ENCODE results near the gene CD22. TPM values are rescaled to one million over a fixed set of nuclear protein-coding genes. Genes with fewer than 3 reads are reported as not detected.

CD22 gene
- total RNA-seq, 1 experiment from 2014 or later = not detected

DNA sequence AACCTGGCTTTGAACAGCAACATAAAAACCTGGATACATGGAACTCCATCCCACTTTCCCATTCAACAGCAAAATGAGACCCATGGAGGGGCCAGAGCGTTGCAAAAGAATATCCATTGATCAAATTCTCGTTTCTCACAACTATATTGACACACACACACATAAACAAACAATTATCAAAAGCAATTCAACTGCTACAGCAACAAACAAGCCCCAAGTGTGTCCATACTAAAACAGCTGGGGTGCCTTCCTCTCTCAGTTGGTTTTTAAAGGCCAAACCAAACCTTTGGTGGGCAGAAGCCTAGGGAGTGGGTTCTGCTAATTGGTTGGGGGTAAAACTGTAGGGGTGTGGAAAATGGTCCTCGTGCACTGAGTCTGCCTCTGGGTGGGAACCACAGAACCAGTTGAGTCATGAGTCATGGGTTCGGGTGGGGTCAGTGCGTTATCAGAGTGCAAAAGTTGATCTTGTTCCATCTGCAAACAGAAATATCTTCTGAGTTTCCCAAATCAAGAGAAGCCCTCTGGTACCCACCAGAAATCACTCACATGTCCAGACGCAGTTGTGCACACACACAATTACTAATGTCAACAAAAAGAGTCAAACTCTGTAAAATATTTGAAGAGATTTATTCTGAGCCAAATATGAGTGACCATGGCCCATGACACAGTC, 60.3 kb downstream of the CD22 start:
- BruUV-seq (replicated peaks) = no TSS peak
- no peak for TF ChIP-seq CTCF (IDR thresholded peaks at IDR 0.05; ENCODE audit: insufficient read depth in 1 of 2, low read depth in 1 of 2, low read length in 1 of 2, severe bottlenecking in 1 of 2, unreplicated experiment in 1 of 2)
- peaks cover 44% of the 10 kb centered on the region for H3K9me3 ChIP-seq
- no peak overlapping the region for H3K4me3 ChIP-seq (ENCODE audit: low read depth, low read length)
- H3K27ac Mint-ChIP-seq (ENCODE audit: unreplicated experiment) = no peak overlapping the region
- H3K27me3 ChIP-seq (replicated peaks; ENCODE audit: control insufficient read depth, insufficient read depth, low read length) = no peaks in the 10 kb centered on the region
- no peak for DNase-seq
- peaks cover 7% of the 10 kb centered on the region for H3K36me3 Mint-ChIP-seq (ENCODE audit: insufficient read depth, unreplicated experiment)
- no peaks in the 10 kb centered on the region for H3K27me3 Mint-ChIP-seq (ENCODE audit: insufficient read depth, unreplicated experiment)
- H3K9me3 Mint-ChIP-seq (ENCODE audit: unreplicated experiment) = peaks cover 19% of the 10 kb centered on the region
- POLR2A ChIA-PET = no interaction called here
- no peak overlapping the region for H3K4me3 Mint-ChIP-seq (ENCODE audit: unreplicated experiment)
- H3K4me1 ChIP-seq = no peaks in the 10 kb centered on the region
- no peaks in the 10 kb centered on the region for H3K36me3 ChIP-seq (ENCODE audit: control insufficient read depth, insufficient read depth, low read length)
- intact Hi-C loops (cut with micrococcal nuclease; ENCODE audit: unreplicated experiment) = no loop called here
- CTCF ChIA-PET = no interaction called here
- H3K4me1 Mint-ChIP-seq (ENCODE audit: low read depth, unreplicated experiment) = no peaks in the 10 kb centered on the region

- H3K4me1 Mint-ChIP-seq (ENCODE audit: low read depth, unreplicated experiment) = no peaks in the 10 kb centered on the region
- CTCF ChIA-PET = no interaction called here
- Histone ChIP-seq H3K4me3 (ENCODE audit: low read depth, low read length) (no peak overlapping the region), H3K9me3 (peaks cover 7% of the 10 kb centered on the region; the same call in 1 of the 2 replicates), H3K36me3 (ENCODE audit: control insufficient read depth, insufficient read depth, low read length) (no peaks in the 10 kb centered on the region), H3K27me3 (replicated peaks; ENCODE audit: control insufficient read depth, insufficient read depth, low read length) (no peaks in the 10 kb centered on the region), H3K4me1 (no peaks in the 10 kb centered on the region)
- no peak overlapping the region for H3K27ac Mint-ChIP-seq (ENCODE audit: unreplicated experiment)
- no TSS peak for BruUV-seq (replicated peaks)
- H3K9me3 Mint-ChIP-seq (ENCODE audit: unreplicated experiment) = peaks cover 8% of the 10 kb centered on the region
- H3K4me3 Mint-ChIP-seq (ENCODE audit: unreplicated experiment) = no peak overlapping the region
- H3K36me3 Mint-ChIP-seq (ENCODE audit: insufficient read depth, unreplicated experiment) = no peaks in the 10 kb centered on the region
- no peaks in the 10 kb centered on the region for H3K27me3 Mint-ChIP-seq (ENCODE audit: insufficient read depth, unreplicated experiment)
- no peak for TF ChIP-seq CTCF (IDR thresholded peaks at IDR 0.05; ENCODE audit: insufficient read depth in 1 of 2, low read depth in 1 of 2, low read length in 1 of 2, severe bottlenecking in 1 of 2, unreplicated experiment in 1 of 2)
- intact Hi-C loops (cut with micrococcal nuclease; ENCODE audit: unreplicated experiment) = no loop called here
- POLR2A ChIA-PET = no interaction called here
- DNase-seq = no peak
These were observed 64.0 kb downstream of the CD22 start for GRCh38 chr19:35392742-35393715.

DNA sequence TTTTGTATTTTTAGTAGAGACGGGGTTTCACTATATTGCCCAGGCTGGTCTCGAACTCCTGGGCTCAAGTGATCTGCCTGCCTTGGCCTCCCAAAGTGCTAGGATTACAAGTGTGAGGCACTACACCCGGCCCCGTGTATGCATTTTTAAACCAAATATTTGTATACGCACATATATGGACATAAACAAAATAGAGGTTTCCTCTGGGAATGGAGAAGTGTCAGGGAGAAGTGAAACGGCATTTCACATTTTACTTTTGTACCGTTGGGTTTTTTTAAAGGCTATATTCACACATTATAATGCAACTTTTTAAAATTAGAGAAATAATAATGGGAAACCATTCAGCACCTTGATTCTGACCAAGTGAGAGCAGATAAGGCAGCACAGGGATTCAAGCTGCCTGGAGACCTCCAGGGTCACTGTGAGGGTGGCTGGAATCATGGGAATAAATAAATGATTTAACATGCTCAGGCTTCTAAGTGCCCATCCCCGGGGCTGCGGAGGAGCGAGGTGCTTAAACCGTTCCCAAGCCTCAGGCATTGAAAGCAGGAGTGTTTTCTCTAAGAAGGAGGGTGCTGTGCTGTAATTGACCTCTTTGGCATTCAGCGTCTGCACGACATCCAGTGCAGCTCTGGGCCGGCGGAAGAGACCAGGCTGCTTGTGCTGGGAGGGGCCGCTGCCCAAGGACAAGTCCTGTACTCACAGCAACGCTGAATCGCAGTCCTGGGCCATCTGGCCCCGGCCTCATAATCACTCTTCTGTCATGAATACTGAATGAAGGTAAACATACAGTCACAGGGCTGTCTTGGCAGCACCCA, 66.6 kb downstream of the CD22 start:
- no peak for TF ChIP-seq CTCF (IDR thresholded peaks at IDR 0.05; ENCODE audit: insufficient read depth in 1 of 2, low read depth in 1 of 2, low read length in 1 of 2, severe bottlenecking in 1 of 2, unreplicated experiment in 1 of 2)
- H3K4me3 ChIP-seq (ENCODE audit: low read depth, low read length) = no peak overlapping the region
- DNase-seq = no peak
- no peaks in the 10 kb centered on the region for H3K27me3 ChIP-seq (replicated peaks; ENCODE audit: control insufficient read depth, insufficient read depth, low read length)
- H3K9me3 ChIP-seq = no peaks in the 10 kb centered on the region
- H3K36me3 ChIP-seq (ENCODE audit: control insufficient read depth, insufficient read depth, low read length) = no peaks in the 10 kb centered on the region
- ChIA-PET CTCF (no interaction called here), POLR2A (no interaction called here)
- no peaks in the 10 kb centered on the region for H3K4me1 ChIP-seq
- no peaks in the 10 kb centered on the region for H3K36me3 Mint-ChIP-seq (ENCODE audit: insufficient read depth, unreplicated experiment)
- H3K27me3 Mint-ChIP-seq (ENCODE audit: insufficient read depth, unreplicated experiment) = no peaks in the 10 kb centered on the region
- H3K9me3 Mint-ChIP-seq (ENCODE audit: unreplicated experiment) = peaks cover 8% of the 10 kb centered on the region
- no TSS peak for BruUV-seq (replicated peaks)
- no peak overlapping the region for H3K4me3 Mint-ChIP-seq (ENCODE audit: unreplicated experiment)
- intact Hi-C loops (cut with micrococcal nuclease; ENCODE audit: unreplicated experiment) = no loop called here
- no peak overlapping the region for H3K27ac Mint-ChIP-seq (ENCODE audit: unreplicated experiment)
- H3K4me1 Mint-ChIP-seq (ENCODE audit: low read depth, unreplicated experiment) = no peaks in the 10 kb centered on the region
